PC-9 (cell line): Measurements from ENCODE around the gene SORCS2. TPM values are rescaled to one million over a fixed set of nuclear protein-coding genes. Genes with fewer than 3 reads are reported as not detected.

Experiments used
- BruUV-seq: library from RNA; stranded (reverse); fragments of 400-500 nt; replicated peaks from 2 replicates; lab custom pipeline; 2021; lab: Mats Ljungman, UMichigan
- CTCF ChIA-PET: fragments of 300-600 bp; sonication (Branson Sonifier 250); formaldehyde crosslinking; loops from one replicate; lab custom pipeline; 2022; ENCODE audit warnings: antibody characterized with exemption; lab: Charles Lee
- POLR2A ChIA-PET: fragments of 300-600 bp; sonication (Branson Sonifier 250); formaldehyde crosslinking; loops from one replicate; lab custom pipeline; 2022; ENCODE audit warnings: antibody characterized with exemption; ENCODE audit not compliant: unreplicated experiment; lab: Charles Lee
- DNase-seq, 2 experiments: peaks; one replicate each; pipeline versions ENCODE4 v3.0.0 to v3.0.0-alpha.2; 2015 to 2022; ENCODE audit warnings: mixed read lengths in 1 of 2
- H2AFZ ChIP-seq: fragments of 200-600 bp; sonication (generic); 2 replicates; pipeline ENCODE4 v1.8.1; 2017; ENCODE audit warnings: antibody characterized with exemption
- H3F3A ChIP-seq: fragments of 200-600 bp; sonication (generic); 2 replicates; pipeline ENCODE4 v1.8.1; 2017; ENCODE audit warnings: antibody characterized with exemption, mild to moderate bottlenecking, low read depth; ENCODE audit not compliant: insufficient read depth
- H3K27ac ChIP-seq: fragments of 200-600 bp; sonication (generic); 2 replicates; pipeline ENCODE4 v1.6.1; 2016; ENCODE audit warnings: mixed run types
- H3K27me3 ChIP-seq: fragments of 200-600 bp; sonication (generic); 2 replicates; pipeline ENCODE4 v1.6.1; 2016; ENCODE audit warnings: low read depth, mixed run types; ENCODE audit not compliant: insufficient read depth
- H3K36me3 ChIP-seq: fragments of 200-600 bp; sonication (generic); 2 replicates; pipeline ENCODE4 v1.6.1; 2016; ENCODE audit warnings: low read depth, mixed run types
- H3K4me1 ChIP-seq: fragments of 200-600 bp; sonication (generic); replicated peaks from 2 replicates; pipeline ENCODE4 v1.6.1; 2016; ENCODE audit warnings: mixed run types; ENCODE audit not compliant: insufficient read depth
- H3K4me2 ChIP-seq: fragments of 200-600 bp; sonication (generic); 2 replicates; pipeline ENCODE4 v1.6.1; 2017; ENCODE audit warnings: mixed run types
- H3K4me3 ChIP-seq: fragments of 200-600 bp; sonication (generic); 2 replicates; pipeline ENCODE4 v1.6.1; 2016; ENCODE audit warnings: mixed run types
- H3K79me2 ChIP-seq: fragments of 200-600 bp; sonication (generic); 2 replicates; pipeline ENCODE4 v1.6.1; 2017; ENCODE audit warnings: low read depth, mixed run types
- H3K9me2 ChIP-seq: fragments of 200-600 bp; sonication (generic); 2 replicates; pipeline ENCODE4 v1.8.1; 2017; ENCODE audit warnings: mild to moderate bottlenecking; ENCODE audit not compliant: insufficient read depth
- H3K9me3 ChIP-seq: fragments of 200-600 bp; sonication (generic); 2 replicates; pipeline ENCODE4 v1.8.1; 2016; ENCODE audit warnings: low read depth; ENCODE audit not compliant: insufficient read depth
- H4K20me1 ChIP-seq: fragments of 200-600 bp; sonication (generic); 2 replicates; pipeline ENCODE4 v1.8.1; 2017; ENCODE audit not compliant: insufficient read depth
- CTCF ChIP-seq: fragments of 200-600 bp; sonication (generic); conservative IDR thresholded peaks from 2 replicates; pipeline ENCODE4 v1.6.1; 2017; ENCODE audit warnings: mixed run types, antibody characterized with exemption, mild to moderate bottlenecking, moderate library complexity
- EZH2 ChIP-seq: fragments of 200-600 bp; sonication (generic); IDR thresholded peaks from 2 replicates; pipeline ENCODE4 v1.8.0; 2017; ENCODE audit warnings: antibody characterized with exemption, low read depth
- intact Hi-C: fragments of 100-400 bp; cut with micrococcal nuclease; formaldehyde crosslinking; loops from one replicate; pipeline ENCODE4 v1.10.0; 2022; ENCODE audit not compliant: unreplicated experiment
- total RNA-seq: library from RNA; stranded (reverse); gene quantifications from 2 replicates; pipeline ENCODE4 v1.2.3, GENCODE V29; 2021

SORCS2 gene
- total RNA-seq, 1 experiment from 2014 or later, result 25.8 TPM

GRCh38 chr4:7199129-7199725 lies 6.9 kb downstream of the SORCS2 start:
- BruUV-seq, result no TSS peak
- Histone ChIP-seq H3K79me2 (peaks cover 12% of the 10 kb centered on the region), H2AFZ (no peak overlapping the region), H3K9me3 (no peaks in the 10 kb centered on the region), H3F3A (peaks cover 28% of the 10 kb centered on the region), H3K27ac (no peak overlapping the region), H3K27me3 (no peaks in the 10 kb centered on the region), H3K4me3 (no peak overlapping the region), H3K36me3 (no peaks in the 10 kb centered on the region), H3K4me1 (peaks cover 56% of the 10 kb centered on the region), H3K4me2 (peak overlapping the region; percentile 31; the same call in 1 of the 2 replicates), H3K9me2 (no peaks in the 10 kb centered on the region), H4K20me1 (no peaks in the 10 kb centered on the region)
- TF ChIP-seq EZH2 (no peak), CTCF (no peak)
- CTCF ChIA-PET, result no interaction called here
- intact Hi-C loops, result loop anchor here (5.0 kb wide), 4 partner anchors 83 to 983 kb away; no protein-coding TSS in a partner anchor
- POLR2A ChIA-PET, result interaction anchor here (0.5 to 0.7 kb wide), 2 partner anchors 15 to 550 kb away, joined by 6 to 8 read pairs; no protein-coding TSS in a partner anchor
- no peak for DNase-seq

DNA sequence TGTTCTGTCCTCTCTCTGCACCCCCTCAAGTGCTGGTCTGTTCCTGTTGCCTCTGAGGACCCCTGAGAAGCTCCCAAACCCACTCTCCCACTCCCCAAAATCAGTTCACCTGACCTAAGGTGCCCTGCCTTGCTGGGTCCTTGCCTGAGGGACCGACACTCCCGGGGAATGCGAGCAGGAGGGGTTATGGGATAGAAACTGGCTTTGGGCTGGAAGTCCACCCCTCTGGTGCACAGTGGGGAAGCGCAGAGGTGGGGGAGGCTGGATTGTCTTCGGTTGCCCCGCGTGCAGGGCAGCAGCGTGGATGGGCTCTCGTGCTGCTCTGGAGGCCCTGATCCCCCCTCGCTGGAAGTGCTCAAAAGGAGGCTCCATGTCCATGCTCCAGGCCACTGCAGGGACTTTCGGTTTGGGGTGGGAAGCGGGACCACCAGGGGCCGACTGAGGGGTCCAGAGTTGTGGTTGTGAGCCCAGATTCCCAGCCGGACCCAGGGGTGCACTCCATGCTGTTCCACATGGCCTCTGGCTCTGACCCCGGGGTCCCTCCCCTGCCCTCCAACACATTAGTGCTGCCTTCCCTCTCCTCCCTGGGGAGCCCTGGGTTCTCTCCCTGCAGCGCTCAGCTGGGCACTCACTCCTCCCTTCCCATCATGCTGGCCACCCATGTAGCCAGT lies 7.6 kb downstream of the SORCS2 start:
- no peaks in the 10 kb centered on the region for H3K36me3 ChIP-seq
- H3K27ac ChIP-seq, result no peak overlapping the region
- H2AFZ ChIP-seq, result no peak overlapping the region
- CTCF ChIA-PET, result no interaction called here
- peaks cover 27% of the 10 kb centered on the region for H3F3A ChIP-seq
- no peak for DNase-seq
- H4K20me1 ChIP-seq, result no peaks in the 10 kb centered on the region
- POLR2A ChIA-PET, result no interaction called here
- H3K9me2 ChIP-seq, result no peaks in the 10 kb centered on the region
- peaks cover 54% of the 10 kb centered on the region for H3K4me1 ChIP-seq
- peaks cover 15% of the 10 kb centered on the region for H3K79me2 ChIP-seq
- H3K27me3 ChIP-seq, result no peaks in the 10 kb centered on the region
- no peak overlapping the region for H3K4me2 ChIP-seq
- H3K9me3 ChIP-seq, result no peaks in the 10 kb centered on the region
- BruUV-seq, result no TSS peak
- no peak overlapping the region for H3K4me3 ChIP-seq
- intact Hi-C loops, result loop anchor here (5.0 kb wide), 4 partner anchors 82 to 982 kb away; no protein-coding TSS in a partner anchor
- TF ChIP-seq CTCF (no peak), EZH2 (no peak)

DNA sequence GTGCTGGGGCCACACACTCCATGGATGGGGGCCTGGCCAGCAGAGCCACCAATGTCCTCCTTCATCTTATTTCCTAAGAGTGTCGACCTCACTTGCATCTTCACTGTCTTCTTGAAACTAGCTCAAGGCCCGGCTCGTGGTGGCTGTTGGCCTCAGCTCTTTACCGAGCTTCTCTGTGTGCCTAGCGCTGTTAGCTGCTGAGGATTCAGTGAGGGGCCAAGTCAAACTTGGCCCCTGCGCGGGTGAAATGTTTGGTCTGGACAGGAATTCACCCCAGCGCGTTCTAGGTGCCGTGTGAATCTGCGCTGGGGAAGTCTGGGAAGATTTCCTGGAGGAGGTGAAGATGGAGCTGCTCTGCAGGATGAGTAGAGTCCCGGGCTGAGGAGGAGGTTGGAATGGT lies 8.5 kb downstream of the SORCS2 start:
- Histone ChIP-seq H3K4me2 (no peak overlapping the region), H3F3A (peaks cover 29% of the 10 kb centered on the region), H3K36me3 (no peaks in the 10 kb centered on the region), H3K27ac (no peak overlapping the region), H3K9me3 (no peaks in the 10 kb centered on the region), H3K4me3 (no peak overlapping the region), H3K9me2 (no peaks in the 10 kb centered on the region), H3K4me1 (peaks cover 54% of the 10 kb centered on the region), H2AFZ (no peak overlapping the region), H3K27me3 (no peaks in the 10 kb centered on the region), H4K20me1 (no peaks in the 10 kb centered on the region), H3K79me2 (peaks cover 21% of the 10 kb centered on the region)
- POLR2A ChIA-PET, result no interaction called here
- BruUV-seq, result no TSS peak
- intact Hi-C loops, result no loop called here
- CTCF ChIA-PET, result no interaction called here
- TF ChIP-seq EZH2 (no peak), CTCF (no peak)
- no peak for DNase-seq
